Calu3 (cell line): ENCODE data around the gene ITM2B. TPM values are rescaled to one million over a fixed set of nuclear protein-coding genes. Genes with fewer than 3 reads are reported as not detected.

Source experiments
- BruUV-seq: library from RNA; stranded (reverse); fragments of 400-500 nt; replicated peaks from 2 replicates; lab custom pipeline; 2021; lab: Mats Ljungman, UMichigan
- CTCF ChIA-PET: fragments of 300-600 bp; sonication (Branson Sonifier 250); formaldehyde crosslinking; loops from one replicate; lab custom pipeline; 2022; ENCODE audit warnings: antibody characterized with exemption; lab: Charles Lee
- DNase-seq: peaks from one replicate; pipeline ENCODE4 v3.0.0; 2022
- H3K27ac Mint-ChIP-seq: one replicate; pipeline ENCODE4 v1.8.0; 2022; ENCODE audit warnings: mixed read lengths; ENCODE audit not compliant: unreplicated experiment
- H3K27me3 Mint-ChIP-seq: one replicate; pipeline ENCODE4 v1.8.0; 2022; ENCODE audit warnings: mixed read lengths; ENCODE audit not compliant: unreplicated experiment
- H3K36me3 Mint-ChIP-seq: one replicate; pipeline ENCODE4 v1.8.0; 2022; ENCODE audit warnings: mild to moderate bottlenecking, moderate library complexity, mixed read lengths; ENCODE audit not compliant: insufficient read depth, unreplicated experiment
- H3K4me1 Mint-ChIP-seq: one replicate; pipeline ENCODE4 v1.8.0; 2022; ENCODE audit warnings: mild to moderate bottlenecking, low read depth, mixed read lengths; ENCODE audit not compliant: unreplicated experiment
- H3K4me3 Mint-ChIP-seq: one replicate; pipeline ENCODE4 v1.8.0; 2022; ENCODE audit warnings: mild to moderate bottlenecking, low read depth, moderate library complexity, mixed read lengths; ENCODE audit not compliant: unreplicated experiment
- H3K9me3 Mint-ChIP-seq: one replicate; pipeline ENCODE4 v1.8.0; 2022; ENCODE audit warnings: low read depth, mixed read lengths; ENCODE audit not compliant: unreplicated experiment
- intact Hi-C: fragments of 100-400 bp; cut with micrococcal nuclease; formaldehyde crosslinking; loops from one replicate; pipeline ENCODE4 v1.10.0; 2022; ENCODE audit not compliant: unreplicated experiment
- total RNA-seq: library from RNA; stranded (reverse); gene quantifications from 2 replicates; pipeline ENCODE4 v1.2.3, GENCODE V29; 2022
- TF ChIP-seq, protein P1 (sequence below): fragments of 200-600 bp; IDR thresholded peaks from one replicate; pipeline ENCODE4 v1.8.0; 2022; ENCODE audit warnings: antibody characterized with exemption; ENCODE audit not compliant: unreplicated experiment

Gene ITM2B
- total RNA-seq, 1 experiment from 2014 or later, result 362 TPM

GRCh38 chr13:48316826-48317510 is 84.0 kb downstream of the ITM2B start:
- Mint-ChIP-seq H3K9me3 (no peaks in the 10 kb centered on the region), H3K27me3 (no peaks in the 10 kb centered on the region), H3K4me1 (no peaks in the 10 kb centered on the region), H3K36me3 (peaks cover 13% of the 10 kb centered on the region), H3K27ac (no peak overlapping the region), H3K4me3 (no peak overlapping the region)
- DNase-seq, result no peak
- intact Hi-C loops, result no loop called here
- BruUV-seq, result no TSS peak
- CTCF ChIA-PET, result no interaction called here
- TF ChIP-seq, protein P1, sequence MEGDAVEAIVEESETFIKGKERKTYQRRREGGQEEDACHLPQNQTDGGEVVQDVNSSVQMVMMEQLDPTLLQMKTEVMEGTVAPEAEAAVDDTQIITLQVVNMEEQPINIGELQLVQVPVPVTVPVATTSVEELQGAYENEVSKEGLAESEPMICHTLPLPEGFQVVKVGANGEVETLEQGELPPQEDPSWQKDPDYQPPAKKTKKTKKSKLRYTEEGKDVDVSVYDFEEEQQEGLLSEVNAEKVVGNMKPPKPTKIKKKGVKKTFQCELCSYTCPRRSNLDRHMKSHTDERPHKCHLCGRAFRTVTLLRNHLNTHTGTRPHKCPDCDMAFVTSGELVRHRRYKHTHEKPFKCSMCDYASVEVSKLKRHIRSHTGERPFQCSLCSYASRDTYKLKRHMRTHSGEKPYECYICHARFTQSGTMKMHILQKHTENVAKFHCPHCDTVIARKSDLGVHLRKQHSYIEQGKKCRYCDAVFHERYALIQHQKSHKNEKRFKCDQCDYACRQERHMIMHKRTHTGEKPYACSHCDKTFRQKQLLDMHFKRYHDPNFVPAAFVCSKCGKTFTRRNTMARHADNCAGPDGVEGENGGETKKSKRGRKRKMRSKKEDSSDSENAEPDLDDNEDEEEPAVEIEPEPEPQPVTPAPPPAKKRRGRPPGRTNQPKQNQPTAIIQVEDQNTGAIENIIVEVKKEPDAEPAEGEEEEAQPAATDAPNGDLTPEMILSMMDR, result no peak

- intact Hi-C loops, result no loop called here
- H3K27me3 Mint-ChIP-seq, result no peaks in the 10 kb centered on the region
- H3K36me3 Mint-ChIP-seq, result peaks cover 13% of the 10 kb centered on the region
- no peak overlapping the region for H3K4me3 Mint-ChIP-seq
- DNase-seq, result no peak
- H3K9me3 Mint-ChIP-seq, result no peaks in the 10 kb centered on the region
- CTCF ChIA-PET, result no interaction called here
- no peak overlapping the region for H3K27ac Mint-ChIP-seq
- TF ChIP-seq, protein P1, result no peak
- H3K4me1 Mint-ChIP-seq, result no peaks in the 10 kb centered on the region
- no TSS peak for BruUV-seq
Observed at GRCh38 chr13:48317511-48318376, 84.7 kb downstream of the ITM2B start.

DNA sequence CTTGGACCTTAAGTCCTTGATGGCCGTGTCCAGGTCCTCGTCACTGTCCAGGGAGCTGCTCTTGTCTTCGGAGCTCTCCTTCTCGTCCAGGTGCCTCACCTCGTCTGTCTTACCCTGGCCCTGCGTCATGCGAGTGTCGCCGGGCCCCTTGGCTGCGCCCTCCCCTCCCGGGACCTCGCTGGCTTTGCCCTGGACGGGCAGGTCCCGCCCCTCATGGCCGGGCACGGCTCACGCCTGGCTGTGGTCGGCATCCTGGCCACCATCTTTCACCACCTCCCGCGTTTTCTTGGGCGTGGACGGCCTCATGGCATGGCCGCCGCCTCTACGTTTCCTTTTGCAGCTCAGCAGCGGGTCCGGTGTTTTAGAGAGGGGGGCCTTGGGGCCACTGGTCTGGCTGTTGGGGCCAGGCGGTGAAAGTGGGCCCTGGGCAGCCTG is 85.4 kb downstream of the ITM2B start:
- H3K27ac Mint-ChIP-seq, result no peak overlapping the region
- no TSS peak for BruUV-seq
- CTCF ChIA-PET, result no interaction called here

DNA sequence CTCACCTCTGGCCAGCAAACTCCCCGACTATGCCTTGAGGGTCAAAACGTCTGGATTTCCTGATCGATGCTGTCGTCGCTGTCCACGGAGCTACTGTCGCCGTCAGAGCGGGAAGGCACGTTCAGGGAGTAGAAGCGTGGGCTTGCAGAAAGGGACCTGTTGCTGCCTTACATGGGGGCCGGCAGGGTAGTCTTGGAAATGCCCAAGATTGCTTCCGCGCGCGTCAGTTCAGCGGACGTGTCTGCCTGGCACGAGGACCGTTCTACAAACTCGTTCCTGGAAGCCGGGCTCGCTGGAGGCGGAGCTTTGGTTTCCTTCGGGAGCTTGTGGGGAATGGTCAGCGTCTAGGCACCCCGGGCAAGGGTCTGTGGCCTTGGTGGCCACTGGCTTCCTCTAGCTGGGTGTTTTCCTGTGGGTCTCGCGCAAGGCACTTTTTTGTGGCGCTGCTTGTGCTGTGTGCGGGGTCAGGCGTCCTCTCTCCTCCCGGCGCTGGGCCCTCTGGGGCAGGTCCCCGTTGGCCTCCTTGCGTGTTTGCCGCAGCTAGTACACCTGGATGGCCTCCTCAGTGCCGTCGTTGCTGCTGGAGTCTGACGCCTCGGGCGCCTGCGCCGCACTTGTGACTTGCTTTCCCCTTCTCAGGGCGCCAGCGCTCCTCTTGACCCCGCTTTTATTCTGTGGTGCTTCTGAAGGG is 86.0 kb downstream of the ITM2B start:
- TF ChIP-seq, protein P1, result no peak
- CTCF ChIA-PET, result no interaction called here
- H3K27ac Mint-ChIP-seq, result no peak overlapping the region
- no peak overlapping the region for H3K4me3 Mint-ChIP-seq
- DNase-seq, result no peak
- H3K27me3 Mint-ChIP-seq, result no peaks in the 10 kb centered on the region
- no TSS peak for BruUV-seq
- intact Hi-C loops, result no loop called here
- no peaks in the 10 kb centered on the region for H3K4me1 Mint-ChIP-seq
- H3K9me3 Mint-ChIP-seq, result no peaks in the 10 kb centered on the region
- H3K36me3 Mint-ChIP-seq, result peaks cover 13% of the 10 kb centered on the region

More for the DNA sequence above, 85.4 kb downstream of the ITM2B start:
- H3K4me3 Mint-ChIP-seq, result no peak overlapping the region
- peaks cover 13% of the 10 kb centered on the region for H3K36me3 Mint-ChIP-seq
- H3K27me3 Mint-ChIP-seq, result no peaks in the 10 kb centered on the region
- TF ChIP-seq, protein P1, result no peak
- no peak for DNase-seq
- H3K4me1 Mint-ChIP-seq, result no peaks in the 10 kb centered on the region
- intact Hi-C loops, result no loop called here
- H3K9me3 Mint-ChIP-seq, result no peaks in the 10 kb centered on the region
